HG03064 (cell line): ENCODE measurements around the gene MED25.
A peak's percentile ranks its signal among the peaks of the same experiment; 100 is the strongest.

Experiments used
- ATAC-seq: cut with Tn5 transposase; IDR thresholded peaks from one replicate; pipeline ENCODE4 v1.9.1; 2021; ENCODE audit warnings: low read depth; ENCODE audit not compliant: unreplicated experiment

The MED25 gene

GRCh38 chr19:49869484-49870308 is 51.6 kb downstream of the MED25 start:
- peak; percentile 55 for ATAC-seq

- ATAC-seq, result no peak
Measured at GRCh38 chr19:49870309-49870901, 52.3 kb downstream of the MED25 start.

- no peak for ATAC-seq
Measured at GRCh38 chr19:49871349-49871985, 53.4 kb downstream of the MED25 start.

- ATAC-seq, result no peak
Measured at GRCh38 chr19:49872245-49873128, 54.4 kb downstream of the MED25 start.

- ATAC-seq, result no peak
Measured at GRCh38 chr19:49873129-49873521, 55.0 kb downstream of the MED25 start.

- ATAC-seq, result no peak
Measured at GRCh38 chr19:49873834-49874233, 55.7 kb downstream of the MED25 start.

GRCh38 chr19:49874503-49875157 is 56.5 kb downstream of the MED25 start:
- no peak for ATAC-seq

GRCh38 chr19:49875177-49875576 is 57.1 kb downstream of the MED25 start:
- no peak for ATAC-seq

GRCh38 chr19:49875857-49876421 is 57.9 kb downstream of the MED25 start:
- ATAC-seq, result no peak

- ATAC-seq, result peak; percentile 39
Measured at GRCh38 chr19:49876422-49877019, 58.4 kb downstream of the MED25 start.

GRCh38 chr19:49877020-49877878 is 59.2 kb downstream of the MED25 start, which contains the start of the genes AKT1S1 and TBC1D17:
TSS of gene AKT1S1 (minus strand) at chr19:49877355. CDS start at chr19:49873295, 4,060 bp downstream.
TSS of gene TBC1D17 (plus strand) at chr19:49877702. CDS start at chr19:49877724, 22 bp downstream.
- peak; percentile 53 for ATAC-seq

GRCh38 chr19:49877879-49878743 is 60.0 kb downstream of the MED25 start:
- ATAC-seq, result peak; percentile 46

GRCh38 chr19:49878744-49879070 is 60.6 kb downstream of the MED25 start:
- no peak for ATAC-seq

- ATAC-seq, result no peak
Measured at GRCh38 chr19:49879243-49879963, 61.3 kb downstream of the MED25 start.

- no peak for ATAC-seq
Measured at GRCh38 chr19:49880162-49880869, 62.2 kb downstream of the MED25 start.

GRCh38 chr19:49881186-49881585 is 63.1 kb downstream of the MED25 start:
- ATAC-seq, result no peak
